ENCODE measurements around the gene ANKRD16. TPM values are rescaled to one million over a fixed set of nuclear protein-coding genes. Genes with fewer than 3 reads are reported as not detected.
"Not testable (repeated sequence)": the region's sequence is repeated elsewhere in the genome, so short reads cannot be mapped to it uniquely, and the experiment has no call there.

ANKRD16 gene
- total RNA-seq, 1 donor from 2014 or later = 15.2 TPM

- DNase-seq (ENCODE audit: low spot score in 2 of 2, unreplicated experiment in 2 of 2) = no peak
- Mint-ChIP-seq H3K9me3 (no peaks in the 10 kb centered on the region), H3K4me3 (no peak overlapping the region), H3K36me3 (no peaks in the 10 kb centered on the region), H3K4me1 (peaks cover 17% of the 10 kb centered on the region), H3K27me3 (ENCODE audit: low read depth) (no peaks in the 10 kb centered on the region), H3K27ac (no peak overlapping the region)
- TF ChIP-seq CTCF (IDR thresholded peaks at IDR 0.05; ENCODE audit: unreplicated experiment) = no peak
These were observed 49.1 kb downstream of the ANKRD16 start for GRCh38 chr10:5840314-5841307.

GRCh38 chr10:5836181-5836580, 53.5 kb downstream of the ANKRD16 start:
- H3K27me3 Mint-ChIP-seq (ENCODE audit: low read depth); H3K36me3 Mint-ChIP-seq; DNase-seq (ENCODE audit: low spot score in 2 of 2, unreplicated experiment in 2 of 2); H3K4me3 Mint-ChIP-seq; H3K4me1 Mint-ChIP-seq; H3K9me3 Mint-ChIP-seq; H3K27ac Mint-ChIP-seq: not testable (repeated sequence)

- H3K4me3 Mint-ChIP-seq = no peak overlapping the region
- DNase-seq (ENCODE audit: low spot score in 2 of 2, unreplicated experiment in 2 of 2) = no peak
- H3K27me3 Mint-ChIP-seq (ENCODE audit: low read depth) = no peaks in the 10 kb centered on the region
- TF ChIP-seq CTCF (IDR thresholded peaks at IDR 0.05; ENCODE audit: unreplicated experiment) = no peak
- no peaks in the 10 kb centered on the region for H3K9me3 Mint-ChIP-seq
- no peaks in the 10 kb centered on the region for H3K36me3 Mint-ChIP-seq
- no peak overlapping the region for H3K27ac Mint-ChIP-seq
- peaks cover 2% of the 10 kb centered on the region for H3K4me1 Mint-ChIP-seq
These were observed 54.1 kb downstream of the ANKRD16 start for GRCh38 chr10:5835446-5836095.

GRCh38 chr10:5833814-5834213, 55.9 kb downstream of the ANKRD16 start:
- H3K4me3 Mint-ChIP-seq = no peak overlapping the region
- TF ChIP-seq CTCF (IDR thresholded peaks at IDR 0.05; ENCODE audit: unreplicated experiment) = no peak
- no peaks in the 10 kb centered on the region for H3K36me3 Mint-ChIP-seq
- H3K9me3 Mint-ChIP-seq = no peaks in the 10 kb centered on the region
- no peak overlapping the region for H3K27ac Mint-ChIP-seq
- H3K27me3 Mint-ChIP-seq (ENCODE audit: low read depth) = no peaks in the 10 kb centered on the region
- DNase-seq (ENCODE audit: low spot score in 2 of 2, unreplicated experiment in 2 of 2) = no peak
- H3K4me1 Mint-ChIP-seq = peaks cover 2% of the 10 kb centered on the region

GRCh38 chr10:5832946-5833345, 56.7 kb downstream of the ANKRD16 start:
- peaks cover 2% of the 10 kb centered on the region for H3K4me1 Mint-ChIP-seq
- H3K36me3 Mint-ChIP-seq = no peaks in the 10 kb centered on the region
- no peaks in the 10 kb centered on the region for H3K9me3 Mint-ChIP-seq
- DNase-seq (ENCODE audit: low spot score in 2 of 2, unreplicated experiment in 2 of 2) = no peak
- H3K4me3 Mint-ChIP-seq = no peak overlapping the region
- TF ChIP-seq CTCF (IDR thresholded peaks at IDR 0.05; ENCODE audit: unreplicated experiment) = no peak
- H3K27ac Mint-ChIP-seq = no peak overlapping the region
- no peaks in the 10 kb centered on the region for H3K27me3 Mint-ChIP-seq (ENCODE audit: low read depth)

- Mint-ChIP-seq H3K27ac (no peak overlapping the region), H3K9me3 (no peaks in the 10 kb centered on the region), H3K36me3 (no peaks in the 10 kb centered on the region), H3K4me3 (no peak overlapping the region), H3K4me1 (peaks cover 2% of the 10 kb centered on the region), H3K27me3 (ENCODE audit: low read depth) (no peaks in the 10 kb centered on the region)
- no peak for TF ChIP-seq CTCF (IDR thresholded peaks at IDR 0.05; ENCODE audit: unreplicated experiment)
- DNase-seq (ENCODE audit: low spot score in 2 of 2, unreplicated experiment in 2 of 2) = no peak
These were observed 58.3 kb downstream of the ANKRD16 start for GRCh38 chr10:5831446-5831782.

Data from mesothelial cell of epicardium (in vitro differentiated cells).